Psoas muscle (tissue), 8 donors: Measurements from ENCODE around the gene DGKZ. TPM values are rescaled to one million over a fixed set of nuclear protein-coding genes. Genes with fewer than 3 reads are reported as not detected.

Experiments used
- ATAC-seq, 4 donors: fragments of 200-7000 bp; cut with Tn5 transposase; one replicate each; pipeline ENCODE4 v1.9.1; 2020; ENCODE audit warnings: moderate library complexity in 3 of 4, mild to moderate bottlenecking in 2 of 4
- DNase-seq, 2 donors: peaks; one replicate each; pipeline ENCODE4 v3.0.0-alpha.2; 2020
- H3K27ac ChIP-seq: fragments of 200-600 bp; one replicate; pipeline ENCODE4 v1.8.0; 2022
- H3K27me3 ChIP-seq, 3 donors: fragments of 200-600 bp in 1 of 3; one replicate each; pipeline versions ENCODE4 v1.6.1 to v1.8.0; 2013 to 2022; ENCODE audit warnings: low read length in 2 of 3, mild to moderate bottlenecking in 2 of 3, moderate library complexity in 1 of 3; ENCODE audit not compliant: insufficient read depth in 3 of 3
- H3K36me3 ChIP-seq, 2 donors: fragments of 200-600 bp in 1 of 2; one replicate each; pipeline versions ENCODE4 v1.6.1 to v1.8.0; 2013 to 2022; ENCODE audit warnings: low read depth in 1 of 2, mild to moderate bottlenecking in 1 of 2, moderate library complexity in 1 of 2; ENCODE audit not compliant: insufficient read depth in 1 of 2
- H3K4me1 ChIP-seq: fragments of 200-600 bp; one replicate; pipeline ENCODE4 v1.8.0; 2022
- H3K4me3 ChIP-seq: fragments of 200-600 bp; one replicate; pipeline ENCODE4 v1.8.0; 2022; ENCODE audit warnings: mild to moderate bottlenecking
- H3K9me3 ChIP-seq: fragments of 200-600 bp; one replicate; pipeline ENCODE4 v1.8.0; 2022
- WGBS, 3 donors: extraction: QIAGEN DNeasy Blood & Tissue Kit; methylation state at CpG; one replicate each; pipeline versions ENCODE4 v1.1.6 to v1.1.7; 2013; 5-methylcytosine and 5-hydroxymethylcytosine counted together
- intact Hi-C, 2 donors: fragments of 100-400 bp; cut with DNase I; formaldehyde crosslinking; loops; one replicate each; pipeline versions ENCODE4 v1.11.0 to v1.14.2; 2022
- polyA plus RNA-seq, 3 donors: library from polyadenylated mRNA; stranded (reverse); fragments of 200-250 nt; gene quantifications; one replicate each; pipeline ENCODE4 v1.2.3, GENCODE V29; 2013
- total RNA-seq, 4 donors: library from RNA; stranded (reverse); fragmentation: NEBNext Ultra II Directional in 2 of 4; extraction: Animal tissue kit (Norgen Biotek cat#: 25700) in 2 of 4; gene quantifications; one replicate each; pipeline versions ENCODE4 v1.2.1 to v1.2.4, GENCODE V29; 2021 to 2023
- TF ChIP-seq, protein P1 (sequence below): fragments of 200-600 bp; IDR thresholded peaks from one replicate; pipeline ENCODE4 v1.8.0; 2022; ENCODE audit warnings: antibody characterized with exemption
- donor health status: healthy with polysubstance abuse.
- donor health status: DM: no; HTN: no; CAD: no; lungs with moderate emphysema.
- donor health status: Bipolar disorder and iron deficiency.
- donor health status: healthy.
- donor health status: DM: yes; HTN: yes; CAD: no.
- donor health status: DM: no; HTN: no; CAD: no.
- donor health status: DM: no; HTN: no; CAD: no.
- donor health status: DM: yes; HTN: yes; CAD: no.

DGKZ gene
- total and polyA plus RNA-seq, 7 donors, result 57.7 to 138 (median 90.2) TPM

DNA sequence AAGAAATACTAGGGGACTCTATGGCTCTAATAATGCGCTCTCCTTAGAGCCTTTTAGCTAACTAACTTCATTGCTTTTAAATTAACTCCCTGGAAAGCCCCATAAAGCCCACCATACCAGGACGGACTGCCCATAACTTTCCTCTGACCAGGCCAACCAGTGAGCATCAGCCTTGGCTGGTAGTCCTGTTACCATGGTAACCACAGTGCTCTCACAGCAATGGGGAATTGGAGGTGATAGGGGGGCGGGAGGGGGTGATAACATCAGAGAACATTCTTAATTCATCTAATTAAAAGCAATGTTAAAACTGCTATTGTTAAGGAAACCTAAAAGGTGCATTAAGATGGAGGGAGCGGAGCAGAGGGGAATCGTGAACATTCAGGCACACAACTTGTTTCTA, 71.5 kb downstream of the DGKZ start:
- Histone ChIP-seq H3K4me1 (no peaks in the 10 kb centered on the region), H3K27ac (no peak overlapping the region), H3K9me3 (no peaks in the 10 kb centered on the region), H3K27me3 (no peaks in the 10 kb centered on the region), H3K4me3 (no peak overlapping the region), H3K36me3 (peaks cover 0 to 63% of the 10 kb centered on the region in 2 donors)
- no peak for DNase-seq
- WGBS, 3 donors, result 89% methylated on average over 5 of the region's 5 CpGs
- TF ChIP-seq, protein P1, sequence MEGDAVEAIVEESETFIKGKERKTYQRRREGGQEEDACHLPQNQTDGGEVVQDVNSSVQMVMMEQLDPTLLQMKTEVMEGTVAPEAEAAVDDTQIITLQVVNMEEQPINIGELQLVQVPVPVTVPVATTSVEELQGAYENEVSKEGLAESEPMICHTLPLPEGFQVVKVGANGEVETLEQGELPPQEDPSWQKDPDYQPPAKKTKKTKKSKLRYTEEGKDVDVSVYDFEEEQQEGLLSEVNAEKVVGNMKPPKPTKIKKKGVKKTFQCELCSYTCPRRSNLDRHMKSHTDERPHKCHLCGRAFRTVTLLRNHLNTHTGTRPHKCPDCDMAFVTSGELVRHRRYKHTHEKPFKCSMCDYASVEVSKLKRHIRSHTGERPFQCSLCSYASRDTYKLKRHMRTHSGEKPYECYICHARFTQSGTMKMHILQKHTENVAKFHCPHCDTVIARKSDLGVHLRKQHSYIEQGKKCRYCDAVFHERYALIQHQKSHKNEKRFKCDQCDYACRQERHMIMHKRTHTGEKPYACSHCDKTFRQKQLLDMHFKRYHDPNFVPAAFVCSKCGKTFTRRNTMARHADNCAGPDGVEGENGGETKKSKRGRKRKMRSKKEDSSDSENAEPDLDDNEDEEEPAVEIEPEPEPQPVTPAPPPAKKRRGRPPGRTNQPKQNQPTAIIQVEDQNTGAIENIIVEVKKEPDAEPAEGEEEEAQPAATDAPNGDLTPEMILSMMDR, result no peak
- no peak for ATAC-seq
- intact Hi-C loops, result no loop called here

- 97 to 100% (median 97%) methylated on average over 1 of the region's 1 CpG for WGBS, 3 donors
- TF ChIP-seq, protein P1, result no peak
- DNase-seq, result no peak
Measured at GRCh38 chr11:46420513-46420912, 73.2 kb downstream of the DGKZ start.

GRCh38 chr11:46421257-46421880, 74.1 kb downstream of the DGKZ start:
- 78 to 88% (median 83%) methylated on average over 8 of the region's 8 CpGs for WGBS, 3 donors
- TF ChIP-seq, protein P1, result no peak
- no peaks in the 10 kb centered on the region for H3K27me3 ChIP-seq
- H3K36me3 ChIP-seq, result peaks cover 0 to 41% of the 10 kb centered on the region in 2 donors
- H3K9me3 ChIP-seq, result no peaks in the 10 kb centered on the region
- intact Hi-C loops, result no loop called here
- no peak overlapping the region for H3K27ac ChIP-seq
- no peaks in the 10 kb centered on the region for H3K4me1 ChIP-seq
- ATAC-seq, result no peak
- DNase-seq, result no peak
- no peak overlapping the region for H3K4me3 ChIP-seq

More at GRCh38 chr11:46420513-46420912, 73.2 kb downstream of the DGKZ start:
- no peak for ATAC-seq
- Histone ChIP-seq H3K9me3 (no peaks in the 10 kb centered on the region), H3K27me3 (no peaks in the 10 kb centered on the region), H3K27ac (no peak overlapping the region), H3K36me3 (peaks cover 0 to 45% of the 10 kb centered on the region in 2 donors), H3K4me3 (no peak overlapping the region), H3K4me1 (no peaks in the 10 kb centered on the region)
- intact Hi-C loops, result no loop called here

- Histone ChIP-seq H3K4me1 (no peaks in the 10 kb centered on the region), H3K27me3 (no peaks in the 10 kb centered on the region), H3K36me3 (peaks cover 0 to 36% of the 10 kb centered on the region in 2 donors), H3K27ac (no peak overlapping the region), H3K9me3 (no peaks in the 10 kb centered on the region), H3K4me3 (no peak overlapping the region)
- TF ChIP-seq, protein P1, result no peak
- intact Hi-C loops, result no loop called here
- ATAC-seq, result no peak
- no peak for DNase-seq
- WGBS, 3 donors, result 63 to 72% (median 66%) methylated on average over 7 of the region's 7 CpGs
Measured at GRCh38 chr11:46422588-46422987, 75.3 kb downstream of the DGKZ start.
